ENCODE results near the gene HCFC2.
"Not testable (repeated sequence)": the region's sequence is repeated elsewhere in the genome, so short reads cannot be mapped to it uniquely, and the experiment has no call there.

HCFC2 gene

GRCh38 chr12:104057771-104058197 lies 6.5 kb upstream of the HCFC2 start:
- DNase-seq (ENCODE audit: low spot score), result no peak

- DNase-seq (ENCODE audit: low spot score), result no peak
Measured at GRCh38 chr12:104058802-104059201, 5.5 kb upstream of the HCFC2 start.

GRCh38 chr12:104059963-104060362 lies 4.4 kb upstream of the HCFC2 start:
- DNase-seq (ENCODE audit: low spot score), result no peak

- DNase-seq (ENCODE audit: low spot score), result no peak
Measured at GRCh38 chr12:104060791-104061190, 3.5 kb upstream of the HCFC2 start.

GRCh38 chr12:104063712-104064030 lies 660 bp upstream of the HCFC2 start:
- no peak for DNase-seq (ENCODE audit: low spot score)

- DNase-seq (ENCODE audit: low spot score), result peak; percentile 26
Measured at GRCh38 chr12:104064842-104065427, 604 bp downstream of the HCFC2 start.

- no peak for DNase-seq (ENCODE audit: low spot score)
Measured at GRCh38 chr12:104072099-104072498, 7.8 kb downstream of the HCFC2 start.

- no peak for DNase-seq (ENCODE audit: low spot score)
Measured at GRCh38 chr12:104073699-104074098, 9.4 kb downstream of the HCFC2 start.

GRCh38 chr12:104079024-104079423 lies 14.7 kb downstream of the HCFC2 start:
- DNase-seq (ENCODE audit: low spot score), result no peak

- no peak for DNase-seq (ENCODE audit: low spot score)
Measured at GRCh38 chr12:104080764-104081163, 16.4 kb downstream of the HCFC2 start.

GRCh38 chr12:104083769-104084475 lies 19.6 kb downstream of the HCFC2 start:
- DNase-seq (ENCODE audit: low spot score), result no peak

- DNase-seq (ENCODE audit: low spot score), result no peak
Measured at GRCh38 chr12:104090685-104091084, 26.4 kb downstream of the HCFC2 start.

- DNase-seq (ENCODE audit: low spot score), result no peak
Measured at GRCh38 chr12:104091136-104091535, 26.8 kb downstream of the HCFC2 start.

- no peak for DNase-seq (ENCODE audit: low spot score)
Measured at GRCh38 chr12:104094284-104094683, 30.0 kb downstream of the HCFC2 start.

GRCh38 chr12:104095289-104095688 lies 31.0 kb downstream of the HCFC2 start:
- no peak for DNase-seq (ENCODE audit: low spot score)

- DNase-seq (ENCODE audit: low spot score), result no peak
Measured at GRCh38 chr12:104097954-104098353, 33.6 kb downstream of the HCFC2 start.

GRCh38 chr12:104105461-104105860 lies 41.1 kb downstream of the HCFC2 start:
- no peak for DNase-seq (ENCODE audit: low spot score)

- no peak for DNase-seq (ENCODE audit: low spot score)
Measured at GRCh38 chr12:104106965-104107364, 42.6 kb downstream of the HCFC2 start.

GRCh38 chr12:104108755-104109445 lies 44.6 kb downstream of the HCFC2 start:
- peak; percentile 84 for DNase-seq (ENCODE audit: low spot score)

- DNase-seq (ENCODE audit: low spot score), result no peak
Measured at GRCh38 chr12:104109446-104110271, 45.3 kb downstream of the HCFC2 start.

- DNase-seq (ENCODE audit: low spot score), result not testable (repeated sequence)
Measured at GRCh38 chr12:104114834-104115586, 50.7 kb downstream of the HCFC2 start.

GRCh38 chr12:104115587-104115975 lies 51.2 kb downstream of the HCFC2 start:
- no peak for DNase-seq (ENCODE audit: low spot score)
